Neural cell (in vitro differentiated cells): ENCODE results near the gene S100A2. TPM values are rescaled to one million over a fixed set of nuclear protein-coding genes. Genes with fewer than 3 reads are reported as not detected.

ENCODE experiments used
- H2AFZ ChIP-seq: fragments of 200-600, 300-800 bp; sonication (generic), shearing (Covaris generic); 2 replicates; pipeline ENCODE4 v1.6.0; 2014; ENCODE audit warnings: low read depth, mild to moderate bottlenecking, antibody characterized with exemption, low read length, moderate library complexity
- H3F3A ChIP-seq: fragments of 200-600 bp; shearing (Covaris generic); 2 replicates; pipeline ENCODE4 v1.6.1; 2016; ENCODE audit warnings: mild to moderate bottlenecking, moderate library complexity, mixed read lengths, antibody characterized with exemption, low read length; ENCODE audit not compliant: insufficient read depth, poor library complexity, severe bottlenecking
- H3K27ac ChIP-seq: fragments of 200-600, 300-800 bp; sonication (generic), shearing (Covaris generic); 2 replicates; pipeline ENCODE4 v1.5.1; 2014; ENCODE audit warnings: mild to moderate bottlenecking, low read length, moderate library complexity
- H3K27me3 ChIP-seq: fragments of 300-800, 200-600 bp; sonication (generic), shearing (Covaris generic); 2 replicates; pipeline ENCODE4 v1.6.0; 2014; ENCODE audit warnings: mild to moderate bottlenecking, low read depth, low read length, moderate library complexity; ENCODE audit not compliant: insufficient read depth
- H3K36me3 ChIP-seq: fragments of 300-800, 200-600 bp; sonication (generic), shearing (Covaris generic); 2 replicates; pipeline ENCODE4 v1.5.1; 2014; ENCODE audit warnings: mild to moderate bottlenecking, antibody characterized with exemption, low read length, moderate library complexity; ENCODE audit not compliant: insufficient read depth
- H3K4me2 ChIP-seq: fragments of 300-800, 200-600 bp; sonication (generic), shearing (Covaris generic); 2 replicates; pipeline ENCODE4 v1.6.0; 2014; ENCODE audit warnings: mild to moderate bottlenecking, low read length
- H3K4me3 ChIP-seq: fragments of 300-800, 200-600 bp; sonication (generic), shearing (Covaris generic); 2 replicates; pipeline ENCODE4 v1.5.1; 2014; ENCODE audit warnings: mild to moderate bottlenecking, low read length, moderate library complexity
- H3K79me2 ChIP-seq: fragments of 200-600 bp; shearing (Covaris generic); replicated peaks from 2 replicates; pipeline ENCODE4 v1.6.0; 2014; ENCODE audit warnings: mild to moderate bottlenecking, low read length, moderate library complexity; ENCODE audit not compliant: insufficient read depth
- H3K9ac ChIP-seq: fragments of 300-800, 200-600 bp; sonication (generic), shearing (Covaris generic); 2 replicates; pipeline ENCODE4 v1.6.1; 2016; ENCODE audit warnings: mild to moderate bottlenecking, low read length, mixed read lengths
- H3K9me2 ChIP-seq: fragments of 200-600 bp; shearing (Covaris generic); 2 replicates; pipeline ENCODE4 v1.6.1; 2016; ENCODE audit warnings: mild to moderate bottlenecking, low read length, mixed read lengths; ENCODE audit not compliant: insufficient read depth
- H3K9me3 ChIP-seq: fragments of 200-600, 300-800 bp; sonication (generic), shearing (Covaris generic); 2 replicates; pipeline ENCODE4 v1.6.1; 2016; ENCODE audit warnings: mild to moderate bottlenecking, mixed run types, low read length, moderate library complexity, mixed read lengths
- H4K20me1 ChIP-seq: fragments of 200-600 bp; shearing (Covaris generic); 2 replicates; pipeline ENCODE4 v1.6.1; 2016; ENCODE audit warnings: mild to moderate bottlenecking, mixed run types; ENCODE audit not compliant: insufficient read depth
- CTCF ChIP-seq: fragments of 450-650 bp; IDR thresholded peaks from 2 replicates; pipeline ENCODE4 v1.5.1; 2014; ENCODE audit warnings: antibody characterized with exemption, mild to moderate bottlenecking, moderate library complexity; ENCODE audit not compliant: poor library complexity, severe bottlenecking
- EP300 ChIP-seq: fragments of 450-650 bp; conservative IDR thresholded peaks from 2 replicates; pipeline ENCODE4 v1.6.1; 2014; ENCODE audit warnings: antibody characterized with exemption, mild to moderate bottlenecking, moderate library complexity; ENCODE audit not compliant: poor library complexity, severe bottlenecking
- EZH2 ChIP-seq: fragments of 200-600, 300-800 bp; shearing (Covaris generic), sonication (generic); IDR thresholded peaks from 2 replicates; pipeline ENCODE4 v1.6.1; 2014; ENCODE audit warnings: antibody characterized with exemption, low read length, borderline replicate concordance, mild to moderate bottlenecking; ENCODE audit not compliant: insufficient read depth, poor library complexity, severe bottlenecking
- MXI1 ChIP-seq: fragments of 450-650 bp; conservative IDR thresholded peaks from 2 replicates; pipeline ENCODE4 v1.6.1; 2014; ENCODE audit warnings: antibody characterized with exemption, mild to moderate bottlenecking; ENCODE audit not compliant: poor library complexity, severe bottlenecking
- POLR2AphosphoS5 ChIP-seq: IDR thresholded peaks from 2 replicates; pipeline ENCODE4 v1.6.1; 2012
- RAD21 ChIP-seq: fragments of 450-650 bp; conservative IDR thresholded peaks from 2 replicates; pipeline ENCODE4 v1.6.1; 2014; ENCODE audit warnings: antibody characterized with exemption, mild to moderate bottlenecking, moderate library complexity
- REST ChIP-seq: IDR thresholded peaks from 2 replicates; pipeline ENCODE4 v1.6.1; 2012; ENCODE audit warnings: borderline replicate concordance
- SMC3 ChIP-seq: fragments of 450-650 bp; conservative IDR thresholded peaks from 2 replicates; pipeline ENCODE4 v1.6.1; 2014; ENCODE audit warnings: antibody characterized with exemption, mild to moderate bottlenecking, moderate library complexity; ENCODE audit not compliant: poor library complexity
- TAF1 ChIP-seq: IDR thresholded peaks from 2 replicates; pipeline ENCODE4 v1.6.1; 2012; ENCODE audit warnings: low read depth
- polyA plus RNA-seq: library from polyadenylated mRNA; depleted of rRNA; stranded (reverse); fragments of >200 nt; gene quantifications from 2 replicates; pipeline ENCODE4 v1.2.3, GENCODE V29; 2014

The S100A2 gene
- polyA plus RNA-seq, 1 donor from 2014 or later = not detected

- no peaks in the 10 kb centered on the region for H3K36me3 ChIP-seq
- H3K4me3 ChIP-seq = no peak overlapping the region
- no peak overlapping the region for H3K27ac ChIP-seq
- no peaks in the 10 kb centered on the region for H3K79me2 ChIP-seq
- no peaks in the 10 kb centered on the region for H4K20me1 ChIP-seq
- H3K9me2 ChIP-seq = no peaks in the 10 kb centered on the region
- no peak for TF ChIP-seq POLR2AphosphoS5
- TF ChIP-seq SMC3 = no peak
- TF ChIP-seq EP300 = no peak
- TF ChIP-seq RAD21 = no peak
- no peak for TF ChIP-seq MXI1
- no peak for TF ChIP-seq TAF1
- no peak for TF ChIP-seq CTCF
- TF ChIP-seq EZH2 = no peak
- TF ChIP-seq REST = no peak
- no peak overlapping the region for H3K9ac ChIP-seq
- H3K9me3 ChIP-seq = no peaks in the 10 kb centered on the region
- no peak overlapping the region for H2AFZ ChIP-seq
- H3K27me3 ChIP-seq = no peaks in the 10 kb centered on the region
- H3K4me2 ChIP-seq = no peak overlapping the region
- no peaks in the 10 kb centered on the region for H3F3A ChIP-seq
Observed at GRCh38 chr1:153571706-153572105, 6.1 kb upstream of the S100A2 start.

DNA sequence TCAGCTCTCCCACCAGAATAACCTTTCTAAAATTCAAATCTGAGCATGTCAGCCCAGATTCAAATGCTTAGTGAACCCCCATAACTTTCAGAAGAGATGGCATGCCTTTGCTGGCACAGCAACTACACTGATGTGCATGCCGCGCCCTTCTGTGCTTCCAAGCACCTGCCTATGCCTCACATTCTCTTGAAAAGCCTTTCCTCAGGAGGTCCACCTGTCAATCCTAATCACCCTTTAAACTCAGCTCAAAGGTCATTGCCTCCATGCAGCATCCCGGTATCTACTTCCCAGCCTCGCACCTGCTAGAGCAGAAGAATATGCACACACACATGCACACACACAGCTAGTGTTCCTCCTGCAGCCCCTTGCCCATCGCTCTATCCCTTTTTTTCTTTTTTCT lies 5.2 kb upstream of the S100A2 start:
- Histone ChIP-seq H4K20me1 (no peaks in the 10 kb centered on the region), H3K9ac (no peak overlapping the region), H3F3A (no peaks in the 10 kb centered on the region), H3K27ac (no peak overlapping the region), H3K36me3 (no peaks in the 10 kb centered on the region), H3K27me3 (no peaks in the 10 kb centered on the region), H2AFZ (no peak overlapping the region), H3K4me2 (no peak overlapping the region), H3K9me3 (no peaks in the 10 kb centered on the region), H3K4me3 (no peak overlapping the region), H3K79me2 (no peaks in the 10 kb centered on the region), H3K9me2 (no peaks in the 10 kb centered on the region)
- TF ChIP-seq SMC3 (no peak), RAD21 (no peak), POLR2AphosphoS5 (no peak), EP300 (no peak), REST (no peak), EZH2 (no peak), TAF1 (no peak), CTCF (no peak), MXI1 (no peak)
